ENCODE data around the gene C16orf46. TPM values are rescaled to one million over a fixed set of nuclear protein-coding genes. Genes with fewer than 3 reads are reported as not detected.

The C16orf46 gene
- total and polyA plus RNA-seq, 2 donors (not counting 3 experiments of a cell fraction or from before 2014, with no cell fraction given) = 0.26 TPM; not detected in 1

DNA sequence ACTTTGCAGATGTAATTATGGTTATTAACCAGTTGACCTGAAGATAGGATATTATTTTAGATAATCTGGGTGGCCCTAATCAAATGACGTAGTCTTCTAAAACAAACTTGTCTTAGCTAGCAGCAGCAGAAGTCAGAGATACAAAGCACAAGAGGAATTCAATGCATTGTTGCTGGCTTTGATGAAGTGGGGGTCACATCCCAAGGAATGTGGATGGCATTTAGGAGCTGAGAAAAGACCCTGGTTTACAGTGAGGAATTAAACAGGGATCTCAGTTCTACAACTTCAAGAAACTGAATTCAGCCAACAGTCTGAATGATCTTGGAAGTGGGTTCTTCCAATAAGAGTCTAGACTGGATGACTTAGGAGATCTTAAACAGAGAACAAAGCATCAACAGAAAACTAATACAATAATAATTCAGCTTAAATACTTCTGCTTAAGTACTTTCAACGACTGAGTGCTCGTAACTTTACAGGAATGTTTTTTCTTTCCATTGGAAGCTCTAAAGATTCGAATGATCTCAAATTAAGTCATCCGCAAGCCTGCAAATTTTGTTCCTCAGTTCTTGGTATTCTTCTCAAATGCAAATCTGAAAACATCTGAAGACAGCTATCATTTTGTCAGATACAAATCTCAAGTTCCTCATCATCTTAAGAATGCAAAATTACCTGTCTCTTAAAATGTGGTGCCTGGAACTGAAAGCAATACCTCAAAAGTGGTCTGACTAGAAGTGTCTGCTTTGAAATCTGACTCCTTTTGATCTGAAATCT, 3.3 kb downstream of the C16orf46 start:
- Histone ChIP-seq H3K9ac (replicated peaks; ENCODE audit: extremely low read depth, insufficient read depth, low read length) (no peak overlapping the region), H3K4me3 (replicated peaks in 1 of 3; ENCODE audit: insufficient read depth in 1 of 3, low read depth in 1 of 3, low read length in 3 of 3) (no peak overlapping the region), H2AFZ (ENCODE audit: low read depth, low read length) (no peak overlapping the region), H3K36me3 (ENCODE audit: control insufficient read depth in 2 of 2, extremely low read depth in 1 of 2, insufficient read depth in 2 of 2, low read length in 2 of 2) (no peaks in the 10 kb centered on the region), H3K27ac (ENCODE audit: insufficient read depth, low read depth, low read length) (no peak overlapping the region), H3K4me1 (ENCODE audit: control insufficient read depth, extremely low read depth, insufficient read depth, low read length) (peaks cover 7% of the 10 kb centered on the region), H3K79me2 (ENCODE audit: control insufficient read depth, insufficient read depth, low read length) (no peaks in the 10 kb centered on the region), H4K20me1 (replicated peaks; ENCODE audit: control insufficient read depth, extremely low read depth, insufficient read depth, low read length) (no peaks in the 10 kb centered on the region), H3K9me1 (replicated peaks; ENCODE audit: control insufficient read depth, extremely low read depth, insufficient read depth, low read length) (no peaks in the 10 kb centered on the region), H3K4me2 (ENCODE audit: insufficient read depth, low read length) (no peak overlapping the region), H3K9me3 (replicated peaks; ENCODE audit: control insufficient read depth, insufficient read depth, low read length) (no peaks in the 10 kb centered on the region), H3K27me3 (ENCODE audit: control insufficient read depth in 2 of 2, insufficient read depth in 2 of 2, low read length in 2 of 2) (no peaks in the 10 kb centered on the region)
- intact Hi-C loops (cut with micrococcal nuclease) = no loop called here
- ChIA-PET POLR2A (no interaction called here), CTCF (interaction anchor here (1.5 kb wide), 1 partner anchor 38 kb away, joined by 4 read pairs; the partner anchor contains the start of gene ATMIN)
- BruUV-seq (replicated peaks) = no TSS peak
- dilution Hi-C loops (cut with MboI; ENCODE audit: extremely low pct_ligation_motif_present, low sequenced_read_pairs) = no loop called here
- no peak for FAIRE-seq
- TF ChIP-seq, protein P1, sequence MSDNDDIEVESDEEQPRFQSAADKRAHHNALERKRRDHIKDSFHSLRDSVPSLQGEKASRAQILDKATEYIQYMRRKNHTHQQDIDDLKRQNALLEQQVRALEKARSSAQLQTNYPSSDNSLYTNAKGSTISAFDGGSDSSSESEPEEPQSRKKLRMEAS (IDR thresholded peaks at IDR 0.05; ENCODE audit: insufficient read depth, insufficient read length) = no peak
- TF ChIP-seq POLR2A (IDR thresholded peaks at IDR 0.05; ENCODE audit: low read depth, low read length) = no peak
- no peak for TF ChIP-seq JUN (IDR thresholded peaks at IDR 0.05; ENCODE audit: borderline replicate concordance, insufficient read depth, insufficient read length, low read depth)
- TF ChIP-seq, protein P2, sequence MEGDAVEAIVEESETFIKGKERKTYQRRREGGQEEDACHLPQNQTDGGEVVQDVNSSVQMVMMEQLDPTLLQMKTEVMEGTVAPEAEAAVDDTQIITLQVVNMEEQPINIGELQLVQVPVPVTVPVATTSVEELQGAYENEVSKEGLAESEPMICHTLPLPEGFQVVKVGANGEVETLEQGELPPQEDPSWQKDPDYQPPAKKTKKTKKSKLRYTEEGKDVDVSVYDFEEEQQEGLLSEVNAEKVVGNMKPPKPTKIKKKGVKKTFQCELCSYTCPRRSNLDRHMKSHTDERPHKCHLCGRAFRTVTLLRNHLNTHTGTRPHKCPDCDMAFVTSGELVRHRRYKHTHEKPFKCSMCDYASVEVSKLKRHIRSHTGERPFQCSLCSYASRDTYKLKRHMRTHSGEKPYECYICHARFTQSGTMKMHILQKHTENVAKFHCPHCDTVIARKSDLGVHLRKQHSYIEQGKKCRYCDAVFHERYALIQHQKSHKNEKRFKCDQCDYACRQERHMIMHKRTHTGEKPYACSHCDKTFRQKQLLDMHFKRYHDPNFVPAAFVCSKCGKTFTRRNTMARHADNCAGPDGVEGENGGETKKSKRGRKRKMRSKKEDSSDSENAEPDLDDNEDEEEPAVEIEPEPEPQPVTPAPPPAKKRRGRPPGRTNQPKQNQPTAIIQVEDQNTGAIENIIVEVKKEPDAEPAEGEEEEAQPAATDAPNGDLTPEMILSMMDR (IDR thresholded peaks at IDR 0.05; ENCODE audit: extremely low read depth in 1 of 2, insufficient read depth in 1 of 2, low read depth in 1 of 2, low read length in 2 of 2) = no peak
- no peak for TF ChIP-seq FOS (IDR thresholded peaks at IDR 0.05; ENCODE audit: borderline replicate concordance, insufficient read depth, low read length)
- TF ChIP-seq MYC (IDR thresholded peaks at IDR 0.05; ENCODE audit: low read depth, low read length) = no peak
- TF ChIP-seq POLR2AphosphoS5 (IDR thresholded peaks at IDR 0.05; ENCODE audit: insufficient read depth, low read depth, low read length) = no peak
- no peak for TF ChIP-seq EZH2 (IDR thresholded peaks at IDR 0.05; ENCODE audit: borderline replicate concordance, low read depth, low read length, severe bottlenecking)
- DNase-seq (ENCODE audit: low read depth, low spot score) = no peak

Measured in endothelial cell of umbilical vein (primary cell).